Neural cell (in vitro differentiated cells): Measurements from ENCODE around the gene SNRPD2.

Experiments
- CTCF ChIP-seq: fragments of 450-650 bp; IDR thresholded peaks from 2 replicates; pipeline ENCODE4 v1.5.1; 2014; ENCODE audit warnings: antibody characterized with exemption, mild to moderate bottlenecking, moderate library complexity; ENCODE audit not compliant: poor library complexity, severe bottlenecking
- EP300 ChIP-seq: fragments of 450-650 bp; conservative IDR thresholded peaks from 2 replicates; pipeline ENCODE4 v1.6.1; 2014; ENCODE audit warnings: antibody characterized with exemption, mild to moderate bottlenecking, moderate library complexity; ENCODE audit not compliant: poor library complexity, severe bottlenecking
- MXI1 ChIP-seq: fragments of 450-650 bp; conservative IDR thresholded peaks from 2 replicates; pipeline ENCODE4 v1.6.1; 2014; ENCODE audit warnings: antibody characterized with exemption, mild to moderate bottlenecking; ENCODE audit not compliant: poor library complexity, severe bottlenecking
- POLR2AphosphoS5 ChIP-seq: IDR thresholded peaks from 2 replicates; pipeline ENCODE4 v1.6.1; 2012
- REST ChIP-seq: IDR thresholded peaks from 2 replicates; pipeline ENCODE4 v1.6.1; 2012; ENCODE audit warnings: borderline replicate concordance
- TAF1 ChIP-seq: IDR thresholded peaks from 2 replicates; pipeline ENCODE4 v1.6.1; 2012; ENCODE audit warnings: low read depth

DNA sequence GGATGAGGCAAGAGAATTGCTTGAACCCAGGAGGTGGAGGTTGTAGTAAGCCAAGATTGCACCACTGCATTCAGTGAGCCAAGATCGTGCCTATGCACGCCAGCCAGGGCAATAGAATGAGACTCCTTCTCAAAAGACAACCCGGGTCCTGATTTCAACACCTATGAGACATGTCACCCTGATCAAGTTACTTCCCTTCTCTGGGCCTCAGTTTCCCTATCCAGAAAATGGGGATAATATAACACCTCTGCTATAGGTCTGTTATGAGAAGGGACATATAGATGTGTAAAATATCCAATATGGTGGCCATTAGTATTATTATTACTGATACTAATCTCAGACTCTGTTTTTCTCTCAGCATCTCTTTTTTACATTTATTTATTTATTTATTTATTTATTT is 36.7 kb downstream of the SNRPD2 start:
- TF ChIP-seq POLR2AphosphoS5 (no peak), CTCF (no peak), EP300 (no peak), MXI1 (no peak), TAF1 (no peak), REST (no peak)
